ENCODE results near the gene DBI.

Gene DBI

DNA sequence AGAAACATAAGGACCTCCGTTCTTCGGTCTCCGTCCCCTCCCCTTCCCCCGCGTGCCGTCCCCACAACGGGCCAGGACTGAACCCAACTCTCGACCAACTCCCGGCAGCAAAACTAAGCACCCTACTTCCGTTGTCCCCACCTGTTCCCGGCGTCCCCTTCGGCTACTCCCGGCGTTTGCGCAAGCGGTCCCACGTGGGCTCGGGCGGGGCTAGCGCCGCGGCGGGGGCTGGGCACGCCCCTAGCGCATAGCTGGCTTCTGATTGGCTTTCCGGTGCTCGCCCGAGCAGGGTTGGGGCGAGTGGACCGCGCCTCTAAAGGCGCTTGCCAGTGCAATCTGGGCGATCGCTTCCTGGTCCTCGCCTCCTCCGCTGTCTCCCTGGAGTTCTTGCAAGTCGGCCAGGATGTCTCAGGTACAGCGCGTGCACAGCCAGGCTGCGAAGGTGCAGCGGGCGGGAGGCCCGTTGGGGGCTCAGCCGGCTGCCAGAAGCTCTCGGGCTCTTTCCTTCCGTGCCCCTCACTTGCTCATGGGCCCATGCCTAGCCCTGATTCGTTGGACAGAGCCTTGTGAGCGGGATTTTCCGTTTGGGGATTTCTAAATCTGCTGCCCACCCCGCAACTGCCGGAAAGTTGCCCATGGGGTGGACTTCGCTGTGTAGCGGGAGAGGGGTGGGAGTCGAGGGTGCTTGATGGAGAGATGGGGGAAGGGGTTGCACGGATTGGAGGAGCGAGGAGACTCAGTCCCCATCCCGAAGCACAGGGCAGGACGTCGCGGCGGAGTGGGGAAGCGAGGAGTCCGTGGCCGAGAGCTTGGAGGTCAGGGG is at the start of gene DBI, which contains the start of gene C2orf76:
Gene DBI (plus strand): TSS at position 329 of the 823 bp plus-strand sequence. CDS start 75 bp downstream, at position 404.
Gene C2orf76 (minus strand): TSS at position 186 of the 823 bp plus-strand sequence. CDS start 26,875 bp downstream, outside the sequence.
- Mint-ChIP-seq H3K36me3 (peaks cover 21% of the 10 kb centered on the region), H3K4me1 (ENCODE audit: low read depth) (peaks cover 51% of the 10 kb centered on the region), H3K27ac (peak within 1 kb of the TSS; percentile 98), H3K27me3 (no peaks in the 10 kb centered on the region), H3K9me3 (ENCODE audit: low read depth) (no peaks in the 10 kb centered on the region), H3K4me3 (peak within 1 kb of the TSS; percentile 99)

DNA sequence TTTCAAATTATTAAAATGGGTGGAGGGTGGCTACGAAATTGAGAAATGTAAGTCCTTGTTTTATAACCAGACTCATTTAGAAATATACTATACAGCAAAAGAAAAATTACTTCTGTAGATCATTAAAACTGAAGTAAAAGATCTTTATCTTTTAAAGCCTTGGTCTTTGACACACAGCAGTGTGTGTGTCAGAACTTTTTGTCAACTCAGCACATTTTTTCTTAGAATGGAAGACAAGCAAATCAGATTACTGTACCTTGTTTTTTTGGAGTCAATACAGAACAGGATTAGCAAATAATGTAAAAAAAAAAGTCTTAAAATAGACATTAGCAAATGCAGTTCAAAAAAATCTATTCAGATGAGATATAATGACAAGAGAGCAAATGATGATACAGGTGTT is 49.2 kb upstream of the DBI start:
- no peaks in the 10 kb centered on the region for H3K27me3 Mint-ChIP-seq
- H3K27ac Mint-ChIP-seq, result no peak overlapping the region
- H3K4me3 Mint-ChIP-seq, result no peak overlapping the region
- no peaks in the 10 kb centered on the region for H3K9me3 Mint-ChIP-seq (ENCODE audit: low read depth)
- H3K4me1 Mint-ChIP-seq (ENCODE audit: low read depth), result no peaks in the 10 kb centered on the region
- H3K36me3 Mint-ChIP-seq, result peaks cover 2% of the 10 kb centered on the region

DNA sequence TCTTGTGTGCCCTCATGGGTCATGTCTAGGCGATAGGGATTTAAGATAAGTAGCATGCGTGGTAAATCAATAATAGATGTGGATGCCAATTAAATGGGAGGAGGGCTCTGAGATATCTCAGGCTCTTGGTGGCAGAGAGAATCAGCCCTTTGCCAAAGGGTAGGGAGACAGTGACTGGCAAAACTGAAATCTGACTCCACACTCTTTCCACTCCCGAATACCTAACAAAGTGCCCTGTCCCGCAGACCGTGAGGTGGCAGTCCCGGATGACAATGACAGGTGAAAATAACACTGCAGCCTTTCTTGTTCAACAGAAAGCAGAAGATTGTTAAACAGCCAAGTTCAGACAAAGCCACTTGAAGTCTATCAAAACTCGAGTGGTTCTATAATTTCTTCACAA is 47.2 kb upstream of the DBI start:
- Mint-ChIP-seq H3K36me3 (peaks cover 2% of the 10 kb centered on the region), H3K27ac (no peak overlapping the region), H3K4me1 (ENCODE audit: low read depth) (no peaks in the 10 kb centered on the region), H3K9me3 (ENCODE audit: low read depth) (no peaks in the 10 kb centered on the region), H3K27me3 (no peaks in the 10 kb centered on the region), H3K4me3 (no peak overlapping the region)

DNA sequence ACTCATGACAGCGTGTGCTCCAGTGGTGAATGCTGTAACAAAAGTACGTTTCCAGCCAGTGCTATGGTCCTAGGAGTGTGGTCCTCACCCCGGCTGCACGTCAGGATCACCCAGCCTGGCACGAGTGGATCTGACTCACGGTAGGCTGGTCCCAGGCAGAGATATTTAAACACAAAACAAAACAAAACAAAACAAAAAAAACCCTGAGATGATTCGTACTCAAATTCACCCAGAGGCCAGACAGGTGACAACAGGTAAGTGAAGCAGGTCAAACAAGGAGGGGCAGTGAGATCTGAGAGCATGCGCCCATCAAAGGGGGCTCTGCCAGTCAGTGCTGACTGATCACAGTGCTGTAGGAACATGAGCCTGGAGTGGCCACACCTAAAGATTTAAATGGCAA is 43.3 kb upstream of the DBI start:
- no peaks in the 10 kb centered on the region for H3K9me3 Mint-ChIP-seq (ENCODE audit: low read depth)
- no peak overlapping the region for H3K4me3 Mint-ChIP-seq
- no peaks in the 10 kb centered on the region for H3K4me1 Mint-ChIP-seq (ENCODE audit: low read depth)
- H3K27ac Mint-ChIP-seq, result no peak overlapping the region
- peaks cover 2% of the 10 kb centered on the region for H3K36me3 Mint-ChIP-seq
- no peaks in the 10 kb centered on the region for H3K27me3 Mint-ChIP-seq

DNA sequence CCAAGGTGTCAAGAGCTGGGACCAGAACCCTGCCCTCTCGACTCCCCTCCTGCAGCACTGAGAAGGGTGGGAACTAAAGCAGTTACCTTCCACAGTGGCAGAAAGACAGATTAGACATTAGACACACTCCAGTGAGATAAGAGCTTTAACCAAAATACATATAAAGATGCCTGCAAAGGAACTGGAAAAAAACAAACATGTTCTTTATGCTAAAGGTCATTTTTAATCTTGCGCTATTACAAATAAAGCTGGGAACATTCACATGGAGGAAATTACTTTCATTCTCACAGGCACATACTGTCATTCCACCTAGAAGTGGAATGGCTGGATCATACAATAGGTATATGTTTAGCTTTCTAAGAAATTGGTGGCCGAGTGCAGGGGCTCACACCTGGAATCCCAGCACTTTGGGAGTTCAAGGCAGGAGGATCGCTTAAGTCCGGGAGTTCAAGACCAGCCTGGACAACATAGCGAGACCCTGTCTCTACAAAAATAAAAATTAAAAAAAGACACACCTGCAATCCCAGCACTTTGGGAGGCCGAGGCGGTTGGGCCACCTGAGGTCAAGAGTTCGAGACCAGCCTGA is 42.0 kb upstream of the DBI start:
- no peak overlapping the region for H3K4me3 Mint-ChIP-seq
- H3K27me3 Mint-ChIP-seq, result no peaks in the 10 kb centered on the region
- H3K36me3 Mint-ChIP-seq, result peaks cover 2% of the 10 kb centered on the region
- H3K9me3 Mint-ChIP-seq (ENCODE audit: low read depth), result no peaks in the 10 kb centered on the region
- no peak overlapping the region for H3K27ac Mint-ChIP-seq
- H3K4me1 Mint-ChIP-seq (ENCODE audit: low read depth), result no peaks in the 10 kb centered on the region

DNA sequence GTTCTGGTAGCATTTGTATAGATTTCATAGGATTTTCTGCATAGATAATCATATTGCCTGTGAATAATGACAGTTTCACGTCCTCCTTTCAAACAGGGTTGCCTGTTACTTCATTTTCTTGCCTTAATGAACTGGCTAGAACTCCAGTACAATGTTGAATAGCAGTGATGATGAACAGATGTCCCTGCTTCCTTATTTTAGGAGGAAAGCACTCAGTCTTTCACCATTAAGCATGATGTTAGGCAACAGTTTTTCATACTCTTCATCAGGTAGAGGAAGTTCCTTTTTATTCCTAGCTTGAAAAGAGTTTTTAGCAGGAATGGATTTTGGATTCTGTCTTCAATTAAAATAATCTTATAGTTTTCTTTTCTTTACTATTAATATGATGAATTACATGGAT is 39.8 kb upstream of the DBI start:
- Mint-ChIP-seq H3K4me3 (no peak overlapping the region), H3K4me1 (ENCODE audit: low read depth) (no peaks in the 10 kb centered on the region), H3K27ac (no peak overlapping the region), H3K9me3 (ENCODE audit: low read depth) (no peaks in the 10 kb centered on the region), H3K27me3 (no peaks in the 10 kb centered on the region), H3K36me3 (peaks cover 5% of the 10 kb centered on the region)

DNA sequence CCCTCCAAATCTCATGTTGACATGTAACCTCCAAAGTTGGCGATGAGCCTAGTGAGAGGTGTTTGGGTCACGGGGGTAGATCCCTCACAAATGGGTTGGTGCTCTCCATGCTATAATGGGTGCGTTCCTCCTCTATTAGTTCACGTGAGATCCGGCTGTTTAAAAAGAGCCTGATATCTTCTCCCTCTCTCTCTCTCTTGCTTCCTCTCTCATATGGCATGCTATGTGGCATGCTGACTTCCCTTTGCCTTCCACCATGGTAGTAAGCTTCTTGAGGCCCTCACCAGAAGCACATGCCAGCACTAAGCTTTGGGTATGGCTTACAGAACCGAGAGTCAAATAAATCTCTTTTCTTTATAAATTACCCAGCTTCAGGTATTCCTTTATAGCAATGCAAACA is 39.3 kb upstream of the DBI start:
- H3K9me3 Mint-ChIP-seq (ENCODE audit: low read depth), result no peaks in the 10 kb centered on the region
- no peaks in the 10 kb centered on the region for H3K27me3 Mint-ChIP-seq
- no peak overlapping the region for H3K4me3 Mint-ChIP-seq
- peaks cover 5% of the 10 kb centered on the region for H3K36me3 Mint-ChIP-seq
- no peak overlapping the region for H3K27ac Mint-ChIP-seq
- no peaks in the 10 kb centered on the region for H3K4me1 Mint-ChIP-seq (ENCODE audit: low read depth)

DNA sequence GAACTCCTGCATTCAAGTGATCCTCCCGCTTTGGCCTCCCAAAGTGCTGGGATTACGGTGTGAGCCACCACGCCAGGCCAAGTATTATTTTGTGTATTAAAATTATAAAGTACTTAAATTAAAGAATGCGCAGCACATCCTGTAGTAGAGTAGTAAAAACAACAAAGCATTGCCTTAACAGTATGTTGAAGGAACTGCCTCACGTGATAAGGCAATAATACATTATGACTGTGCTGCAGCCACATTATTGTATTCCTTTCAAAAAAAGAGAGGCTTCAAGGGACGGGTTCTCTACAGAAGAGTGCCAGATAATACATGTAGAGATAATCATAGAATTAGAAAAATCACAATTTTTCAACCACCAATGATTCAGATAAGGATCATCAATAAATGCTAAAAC is 33.8 kb upstream of the DBI start:
- no peaks in the 10 kb centered on the region for H3K4me1 Mint-ChIP-seq (ENCODE audit: low read depth)
- H3K9me3 Mint-ChIP-seq (ENCODE audit: low read depth), result no peaks in the 10 kb centered on the region

DNA sequence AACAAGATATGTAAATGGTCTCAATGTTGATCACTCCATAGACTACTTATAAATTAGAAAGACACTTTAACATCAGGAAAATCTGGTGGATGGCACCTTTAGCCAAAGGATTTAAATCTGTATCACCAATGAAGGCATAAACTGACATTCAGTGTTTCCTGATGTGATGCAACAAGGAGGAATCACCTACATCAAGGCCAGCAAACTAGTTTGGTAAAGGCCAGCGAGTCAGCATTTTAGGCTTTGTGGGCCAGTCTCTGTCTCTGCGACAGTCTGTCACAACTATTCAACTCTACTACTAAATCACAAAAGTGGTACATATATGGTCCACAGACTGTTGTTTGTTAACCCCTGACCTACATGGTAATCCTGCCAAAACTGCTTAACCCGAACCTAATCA is 33.4 kb upstream of the DBI start:
- no peak overlapping the region for H3K4me3 Mint-ChIP-seq
- H3K27me3 Mint-ChIP-seq, result no peaks in the 10 kb centered on the region
- peaks cover 27% of the 10 kb centered on the region for H3K36me3 Mint-ChIP-seq
- H3K4me1 Mint-ChIP-seq (ENCODE audit: low read depth), result peaks cover 3% of the 10 kb centered on the region
- H3K9me3 Mint-ChIP-seq (ENCODE audit: low read depth), result no peaks in the 10 kb centered on the region
- H3K27ac Mint-ChIP-seq, result no peak overlapping the region

More for the DNA sequence above, 33.8 kb upstream of the DBI start:
- Mint-ChIP-seq H3K36me3 (peaks cover 27% of the 10 kb centered on the region), H3K27me3 (no peaks in the 10 kb centered on the region), H3K4me3 (no peak overlapping the region), H3K27ac (no peak overlapping the region)

DNA sequence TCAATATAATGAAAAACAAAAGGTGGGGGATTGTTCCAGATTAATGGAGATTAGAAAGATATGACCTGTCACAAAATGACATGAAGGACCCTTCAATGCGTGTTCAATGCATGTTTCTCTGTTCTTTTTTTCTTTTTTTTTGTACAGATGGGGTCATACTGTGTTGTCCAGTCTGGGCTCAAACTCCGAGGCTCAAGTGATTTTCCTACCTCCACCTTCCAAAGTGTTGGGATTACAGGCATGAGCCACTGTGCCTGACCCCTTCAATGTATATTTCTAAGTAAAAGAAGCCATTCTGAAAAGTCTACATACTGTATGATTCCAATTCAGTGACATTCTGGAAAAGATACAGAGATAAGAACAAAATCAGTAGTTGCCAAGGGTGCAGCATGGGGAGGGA is 32.9 kb upstream of the DBI start:
- Mint-ChIP-seq H3K27me3 (no peaks in the 10 kb centered on the region), H3K9me3 (ENCODE audit: low read depth) (no peaks in the 10 kb centered on the region), H3K4me1 (ENCODE audit: low read depth) (peaks cover 8% of the 10 kb centered on the region), H3K4me3 (no peak overlapping the region), H3K36me3 (peaks cover 27% of the 10 kb centered on the region), H3K27ac (no peak overlapping the region)

DNA sequence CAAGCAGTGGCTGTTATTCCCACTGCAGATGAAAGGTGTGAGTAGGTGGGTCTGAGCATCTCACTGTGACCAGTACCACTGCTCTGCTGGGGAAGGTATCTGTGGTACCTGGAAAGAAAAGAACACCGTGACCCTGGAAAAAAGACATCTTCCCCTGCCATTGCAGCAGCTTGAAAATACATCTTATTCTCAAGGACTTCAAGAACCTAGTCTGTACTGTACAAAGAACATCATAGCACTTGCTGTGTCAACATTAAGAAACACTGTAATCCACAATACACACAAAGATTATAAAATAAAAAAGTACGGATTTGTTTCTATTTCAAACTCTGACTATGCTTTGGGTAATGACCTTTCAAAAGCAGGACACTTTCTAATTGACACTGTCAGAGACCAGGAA is 29.0 kb upstream of the DBI start:
- Mint-ChIP-seq H3K27ac (no peak overlapping the region), H3K36me3 (peaks cover 22% of the 10 kb centered on the region), H3K27me3 (no peaks in the 10 kb centered on the region)

DNA sequence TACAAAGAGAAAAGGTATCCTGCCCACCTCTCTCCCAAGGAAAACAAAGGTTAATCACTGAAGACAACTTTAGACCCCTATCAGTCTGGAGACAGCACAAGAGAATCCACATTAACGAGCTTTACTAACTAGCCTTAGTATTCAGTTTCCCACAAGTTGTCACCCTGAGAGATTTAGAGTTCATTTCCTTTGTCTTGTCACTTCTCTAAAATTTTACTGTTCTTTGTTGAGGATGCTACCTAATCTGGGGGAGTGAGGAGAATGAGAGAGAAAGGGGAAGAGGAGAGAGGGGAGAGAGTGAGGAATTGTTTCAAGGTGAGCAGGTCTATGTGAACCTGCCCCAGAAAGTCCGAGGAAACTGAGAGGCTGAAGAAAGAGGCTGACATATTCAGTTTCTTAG is 28.5 kb upstream of the DBI start:
- Mint-ChIP-seq H3K27ac (no peak overlapping the region), H3K4me1 (ENCODE audit: low read depth) (peaks cover 19% of the 10 kb centered on the region), H3K27me3 (no peaks in the 10 kb centered on the region), H3K36me3 (peaks cover 19% of the 10 kb centered on the region), H3K4me3 (no peak overlapping the region), H3K9me3 (ENCODE audit: low read depth) (no peaks in the 10 kb centered on the region)

More for the DNA sequence above, 29.0 kb upstream of the DBI start:
- Mint-ChIP-seq H3K9me3 (ENCODE audit: low read depth) (no peaks in the 10 kb centered on the region), H3K4me3 (no peak overlapping the region), H3K4me1 (ENCODE audit: low read depth) (peaks cover 19% of the 10 kb centered on the region)

DNA sequence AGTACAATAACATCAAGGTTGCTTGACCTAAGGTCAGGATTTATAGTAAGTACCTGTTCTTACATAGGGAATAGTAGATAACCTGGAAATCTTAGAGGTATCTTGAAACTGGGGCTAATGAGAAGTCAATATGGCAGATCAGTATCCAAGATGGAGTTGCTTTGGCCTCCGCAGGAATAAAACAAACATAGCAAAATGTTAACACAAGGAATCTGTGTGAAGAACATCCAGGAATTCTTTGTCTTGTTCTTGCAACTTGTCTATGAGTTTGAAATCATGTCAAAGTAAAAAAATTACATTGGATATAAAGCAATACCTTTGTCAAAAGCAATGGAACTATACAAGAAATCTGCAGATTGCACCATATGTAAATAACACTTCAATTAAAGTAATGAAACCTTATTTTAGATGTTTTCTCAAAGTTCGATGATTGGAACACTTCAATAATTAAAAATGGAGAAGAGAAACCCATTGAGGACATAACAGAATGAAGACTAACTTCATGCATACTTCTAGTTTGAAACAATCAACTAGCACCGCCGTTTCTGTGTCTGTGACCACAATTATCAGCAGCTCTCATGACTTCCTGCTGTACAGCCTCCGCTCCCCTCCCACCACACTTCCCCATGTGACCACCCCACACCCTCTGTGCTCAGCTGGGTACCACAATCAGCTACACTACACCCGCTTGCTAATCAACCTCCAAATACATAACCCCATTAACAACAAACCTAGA is 27.8 kb upstream of the DBI start:
- Mint-ChIP-seq H3K36me3 (peaks cover 12% of the 10 kb centered on the region), H3K9me3 (ENCODE audit: low read depth) (no peaks in the 10 kb centered on the region), H3K27me3 (no peaks in the 10 kb centered on the region), H3K4me1 (ENCODE audit: low read depth) (peaks cover 19% of the 10 kb centered on the region), H3K4me3 (peak overlapping the region; percentile 52), H3K27ac (peak overlapping the region; percentile 77)

DNA sequence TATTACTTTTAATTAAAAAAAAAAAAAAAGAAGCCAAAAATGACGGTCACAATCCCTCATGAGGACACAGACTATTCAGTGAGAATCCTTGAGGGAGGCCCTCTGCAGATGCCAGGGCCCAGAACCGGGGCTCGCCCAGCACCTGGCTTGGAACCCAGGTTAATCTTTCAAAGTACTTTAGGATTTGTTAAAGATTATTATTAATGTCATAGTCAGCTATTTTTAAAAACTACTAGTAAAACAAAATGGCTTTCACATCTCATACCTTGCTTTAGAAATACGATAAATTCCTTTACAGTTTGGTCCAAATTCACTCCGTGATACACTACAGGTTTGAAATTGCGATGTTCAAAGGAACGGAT is 27.2 kb upstream of the DBI start:
- Mint-ChIP-seq H3K4me1 (ENCODE audit: low read depth) (peaks cover 19% of the 10 kb centered on the region), H3K4me3 (peak overlapping the region; percentile 52), H3K27me3 (no peaks in the 10 kb centered on the region), H3K36me3 (peaks cover 10% of the 10 kb centered on the region), H3K9me3 (ENCODE audit: low read depth) (no peaks in the 10 kb centered on the region), H3K27ac (no peak overlapping the region)

DNA sequence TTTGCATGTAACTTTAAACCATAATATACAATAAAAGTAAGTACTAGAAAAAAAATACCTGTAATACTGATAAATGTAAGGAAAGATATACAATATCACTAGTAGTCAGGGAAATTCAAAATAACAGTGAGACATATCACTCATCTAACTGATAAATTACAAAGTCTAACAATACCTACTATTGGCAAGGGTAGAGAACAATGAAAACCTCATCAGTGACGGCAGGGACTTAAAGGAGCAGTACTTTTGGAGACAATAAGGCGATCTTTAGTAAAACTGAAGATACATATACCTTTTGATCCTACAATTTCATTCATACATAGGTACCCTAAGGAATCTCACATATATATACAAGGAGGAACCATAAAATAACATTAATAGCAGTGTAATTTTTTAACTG is 25.1 kb upstream of the DBI start:
- Mint-ChIP-seq H3K4me3 (no peak overlapping the region), H3K4me1 (ENCODE audit: low read depth) (peaks cover 19% of the 10 kb centered on the region), H3K27me3 (no peaks in the 10 kb centered on the region), H3K9me3 (ENCODE audit: low read depth) (no peaks in the 10 kb centered on the region), H3K27ac (no peak overlapping the region), H3K36me3 (no peaks in the 10 kb centered on the region)

Data from activated naive CD8-positive, alpha-beta T cell (primary cell).